ENCODE measurements around the gene COX6B1. TPM values are rescaled to one million over a fixed set of nuclear protein-coding genes. Genes with fewer than 3 reads are reported as not detected.

COX6B1 gene
- 531 and 566 TPM in 2 replicates for total RNA-seq

GRCh38 chr19:35648017-35648961 lies at the start of gene COX6B1:
Gene COX6B1, plus strand, starts transcription at chr19:35648323. Its CDS starts 2,921 bp downstream, at chr19:35651244.

GRCh38 chr19:35612559-35613321 lies 35.4 kb upstream of the COX6B1 start, which contains the start of gene HAUS5:
Gene HAUS5, plus strand, starts transcription at chr19:35612735. Its CDS starts 60 bp downstream, at chr19:35612795.

GRCh38 chr19:35628565-35629331 lies 19.4 kb upstream of the COX6B1 start, which contains the start of gene RBM42:
Gene RBM42, plus strand, starts transcription at chr19:35629036. Its CDS starts 118 bp downstream, at chr19:35629154.

GRCh38 chr19:35641515-35642151 lies 6.5 kb upstream of the COX6B1 start, which contains the start of gene ETV2:
Gene ETV2, plus strand, starts transcription at chr19:35641745. Its CDS starts 716 bp downstream, at chr19:35642461.

GRCh38 chr19:35666251-35666913 lies 18.3 kb downstream of the COX6B1 start, which contains the start of gene UPK1A:
Gene UPK1A, plus strand, starts transcription at chr19:35666517. Its CDS starts 296 bp downstream, at chr19:35666813.

GRCh38 chr19:35704218-35704617 lies 56.1 kb downstream of the COX6B1 start, which contains the start of gene ZBTB32:
Gene ZBTB32, plus strand, starts transcription at chr19:35704558. Its CDS starts 10,069 bp downstream, at chr19:35714627.

Other genes with a start within 250 kb of the COX6B1 start
- not detected in 2 replicates for gene FFAR2, start 200.1 kb upstream of the COX6B1 start, total RNA-seq
- not detected in 2 replicates for gene KRTDAP, start 157.9 kb upstream of the COX6B1 start, total RNA-seq
- 6.6 and 8.4 TPM in 2 replicates for gene DMKN, start 134.7 kb upstream of the COX6B1 start, total RNA-seq
- gene SBSN, start 120.0 kb upstream of the COX6B1 start, total RNA-seq = 4.7 and 5.2 TPM in 2 replicates
- gene GAPDHS, start 114.9 kb upstream of the COX6B1 start, total RNA-seq = not detected in 2 replicates
- gene TMEM147, start 102.7 kb upstream of the COX6B1 start, total RNA-seq = 79.0 and 82.8 TPM in 2 replicates
- not detected in 2 replicates for gene ATP4A, start 84.7 kb upstream of the COX6B1 start, total RNA-seq
- gene PMIS2, start 62.1 kb upstream of the COX6B1 start, total RNA-seq = not detected in 2 replicates
- 3.7 and 3.8 TPM in 2 replicates for gene HAUS5, start 35.6 kb upstream of the COX6B1 start, total RNA-seq
- 19.0 and 29.5 TPM in 2 replicates for gene RBM42, start 19.3 kb upstream of the COX6B1 start, total RNA-seq
- gene ETV2, start 6.6 kb upstream of the COX6B1 start, total RNA-seq = 0.17 and 0.63 TPM in 2 replicates
- not detected in 2 replicates for gene UPK1A, start 18.2 kb downstream of the COX6B1 start, total RNA-seq
- gene ZBTB32, start 56.2 kb downstream of the COX6B1 start, total RNA-seq = not detected in 2 replicates
- 2.7 and 6.8 TPM in 2 replicates for gene KMT2B, start 69.7 kb downstream of the COX6B1 start, total RNA-seq
- gene IGFLR1, start 94.1 kb downstream of the COX6B1 start, total RNA-seq = 0.32 and 0.77 TPM in 2 replicates
- gene U2AF1L4, start 97.1 kb downstream of the COX6B1 start, total RNA-seq = 10.7 and 10.9 TPM in 2 replicates
- 9.1 and 11.3 TPM in 2 replicates for gene PSENEN, start 97.3 kb downstream of the COX6B1 start, total RNA-seq
- 11.2 and 11.8 TPM in 2 replicates for gene LIN37, start 100.3 kb downstream of the COX6B1 start, total RNA-seq
- gene HSPB6, start 108.7 kb downstream of the COX6B1 start, total RNA-seq = 96.5 and 248 TPM in 2 replicates
- 2.9 and 3.2 TPM in 2 replicates for gene PROSER3, start 109.9 kb downstream of the COX6B1 start, total RNA-seq
- 5.0 and 7.9 TPM in 2 replicates for gene ARHGAP33, start 127.2 kb downstream of the COX6B1 start, total RNA-seq
- not detected in 2 replicates for gene PRODH2, start 164.5 kb downstream of the COX6B1 start, total RNA-seq
- gene NPHS1, start 204.2 kb downstream of the COX6B1 start, total RNA-seq = 0.16 TPM in 1 of 2 replicates, not detected in the other
- 0.09 TPM in 1 of 2 replicates, not detected in the other for gene KIRREL2, start 208.6 kb downstream of the COX6B1 start, total RNA-seq
- 6.0 and 11.0 TPM in 2 replicates for gene APLP1, start 220.3 kb downstream of the COX6B1 start, total RNA-seq